Measurements from ENCODE around the gene ALDH1A2. TPM values are rescaled to one million over a fixed set of nuclear protein-coding genes. Genes with fewer than 3 reads are reported as not detected.
"Not testable (repeated sequence)": the region's sequence is repeated elsewhere in the genome, so short reads cannot be mapped to it uniquely, and the experiment has no call there.

The ALDH1A2 gene
- polyA plus RNA-seq, 1 of the 3 experiments (the other 2 are of a cell fraction): not detected

- no peak overlapping the region for H2AFZ ChIP-seq (ENCODE audit: low read depth)
- WGBS (ENCODE audit: low lambda C conversion rate): 40% methylated on average over 1 of the region's 1 CpG
- TF ChIP-seq TAF1 (IDR thresholded peaks at IDR 0.05; ENCODE audit: borderline replicate concordance, low read depth, low read length) (no peak), NFIC (IDR thresholded peaks at IDR 0.05; ENCODE audit: borderline replicate concordance) (no peak), EZH2phosphoT487 (IDR thresholded peaks at IDR 0.05; ENCODE audit: borderline replicate concordance, low read depth) (no peak), CHD2 (IDR thresholded peaks at IDR 0.05; ENCODE audit: low read length, partially characterized antibody) (no peak), RFX5 (IDR thresholded peaks at IDR 0.05; ENCODE audit: low read length) (no peak), NRF1 (IDR thresholded peaks at IDR 0.05; ENCODE audit: low read depth, low read length) (no peak), FOSL2 (IDR thresholded peaks at IDR 0.05; ENCODE audit: borderline replicate concordance, low read depth) (no peak), SIN3A (IDR thresholded peaks at IDR 0.05; ENCODE audit: borderline replicate concordance, low read depth, low read length) (no peak), MEF2A (IDR thresholded peaks at IDR 0.05; ENCODE audit: borderline replicate concordance, low read depth) (no peak), MXI1 (IDR thresholded peaks at IDR 0.05; ENCODE audit: low read depth, low read length) (no peak), CTCF (IDR thresholded peaks at IDR 0.05) (no peak), USF2 (IDR thresholded peaks at IDR 0.05; ENCODE audit: borderline replicate concordance, low read depth, low read length) (no peak), FOXM1 (IDR thresholded peaks at IDR 0.05; ENCODE audit: low read depth) (no peak), TEAD4 (IDR thresholded peaks at IDR 0.05; ENCODE audit: borderline replicate concordance, insufficient read depth) (no peak), GABPA (IDR thresholded peaks at IDR 0.05; ENCODE audit: low read depth) (no peak), USF1 (IDR thresholded peaks at IDR 0.05; ENCODE audit: borderline replicate concordance, low read depth) (no peak)
- 0 out of 2 replicates have a peak, but pooled peaks cover 5% of the 10 kb centered on the region for H3K27me3 ChIP-seq (ENCODE audit: insufficient read depth)
- H3K4me2 ChIP-seq: no peak overlapping the region
- H3K27ac ChIP-seq (ENCODE audit: low read depth in 2 of 2, low read length in 1 of 2): no peak overlapping the region
- H3K9me3 ChIP-seq: no peaks in the 10 kb centered on the region
- POLR2A ChIA-PET: no interaction called here
- H3K9ac ChIP-seq: no peak overlapping the region
- H3K36me3 ChIP-seq (replicated peaks in 1 of 2; ENCODE audit: control insufficient read depth in 1 of 2, insufficient read depth in 2 of 2, low read length in 1 of 2): no peaks in the 10 kb centered on the region
- DNase-seq: no peak
- no peaks in the 10 kb centered on the region for H4K20me1 ChIP-seq (ENCODE audit: insufficient read depth)
- H3F3A ChIP-seq (replicated peaks; ENCODE audit: insufficient read depth): peaks cover 6% of the 10 kb centered on the region
- no peak overlapping the region for H3K4me3 ChIP-seq (ENCODE audit: low read depth in 2 of 2, low read length in 1 of 2)
- no peaks in the 10 kb centered on the region; a peak in 1 of 4 replicates for H3K4me1 ChIP-seq (ENCODE audit: control insufficient read depth in 1 of 2, insufficient read depth in 2 of 2, low read depth in 1 of 2, low read length in 1 of 2)
- H3K9me2 ChIP-seq: no peaks in the 10 kb centered on the region
- CTCF ChIA-PET: interaction anchor here (2.6 kb wide), 2 partner anchors 11 to 15 kb away, joined by 10 to 12 read pairs; partner anchors contain the start of gene ALDH1A2
- no peaks in the 10 kb centered on the region for H3K79me2 ChIP-seq (ENCODE audit: insufficient read depth)
Measured at GRCh38 chr15:58081456-58081855, 15.9 kb upstream of the ALDH1A2 start.

GRCh38 chr15:58080959-58081358, 15.4 kb upstream of the ALDH1A2 start:
- H3K9me2 ChIP-seq; H3F3A ChIP-seq (replicated peaks; ENCODE audit: insufficient read depth); H3K4me3 ChIP-seq (ENCODE audit: low read depth in 2 of 2, low read length in 1 of 2); POLR2A ChIA-PET; H3K36me3 ChIP-seq (replicated peaks in 1 of 2; ENCODE audit: control insufficient read depth in 1 of 2, insufficient read depth in 2 of 2, low read length in 1 of 2); H3K9me3 ChIP-seq; H4K20me1 ChIP-seq (ENCODE audit: insufficient read depth); H3K4me2 ChIP-seq; DNase-seq; H3K27me3 ChIP-seq (ENCODE audit: insufficient read depth); H3K4me1 ChIP-seq (ENCODE audit: control insufficient read depth in 1 of 2, insufficient read depth in 2 of 2, low read depth in 1 of 2, low read length in 1 of 2); H3K27ac ChIP-seq (ENCODE audit: low read depth in 2 of 2, low read length in 1 of 2); H3K79me2 ChIP-seq (ENCODE audit: insufficient read depth); H3K9ac ChIP-seq; H2AFZ ChIP-seq (ENCODE audit: low read depth): not testable (repeated sequence)
- CTCF ChIA-PET: interaction anchor here (2.6 to 3.1 kb wide), 2 partner anchors 11 to 15 kb away, joined by 12 to 14 read pairs; partner anchors contain the start of gene ALDH1A2
- WGBS (ENCODE audit: low lambda C conversion rate): 83% methylated on average over 5 of the region's 5 CpGs
